WERI-Rb-1 (cell line): ENCODE results near the gene COL21A1.

Experiments
- DNase-seq: peaks from one replicate; pipeline ENCODE4 v3.0.0-alpha.2; 2020
- H3K27ac ChIP-seq: fragments of 250-450 bp; sonication (Bioruptor Pico); 2 replicates; pipeline ENCODE4 v1.5.1; 2020; ENCODE audit warnings: mild to moderate bottlenecking, moderate library complexity
- H3K27me3 ChIP-seq: fragments of 250-450 bp; sonication (Bioruptor Pico); 2 replicates; pipeline ENCODE4 v1.5.1; 2021; ENCODE audit warnings: mild to moderate bottlenecking, low read depth, moderate library complexity; ENCODE audit not compliant: insufficient read depth, severe bottlenecking
- H3K36me3 ChIP-seq: fragments of 250-450 bp; sonication (Bioruptor Pico); 2 replicates; pipeline ENCODE4 v1.5.1; 2020; ENCODE audit warnings: mild to moderate bottlenecking, moderate library complexity
- H3K4me3 ChIP-seq: 2 replicates; pipeline ENCODE4 v1.5.1; 2011; ENCODE audit warnings: low read depth, mild to moderate bottlenecking, control low read depth, low read length
- H3K9me3 ChIP-seq: fragments of 250-450 bp; sonication (Bioruptor Pico); 2 replicates; pipeline ENCODE4 v1.5.1; 2021; ENCODE audit warnings: mild to moderate bottlenecking, moderate library complexity; ENCODE audit not compliant: severe bottlenecking
- TF ChIP-seq, protein P1 (sequence below): IDR thresholded peaks from 2 replicates; pipeline ENCODE4 v1.5.1; 2011; ENCODE audit warnings: low read depth, mild to moderate bottlenecking, control low read depth, inconsistent platforms, low read length

Gene COL21A1

DNA sequence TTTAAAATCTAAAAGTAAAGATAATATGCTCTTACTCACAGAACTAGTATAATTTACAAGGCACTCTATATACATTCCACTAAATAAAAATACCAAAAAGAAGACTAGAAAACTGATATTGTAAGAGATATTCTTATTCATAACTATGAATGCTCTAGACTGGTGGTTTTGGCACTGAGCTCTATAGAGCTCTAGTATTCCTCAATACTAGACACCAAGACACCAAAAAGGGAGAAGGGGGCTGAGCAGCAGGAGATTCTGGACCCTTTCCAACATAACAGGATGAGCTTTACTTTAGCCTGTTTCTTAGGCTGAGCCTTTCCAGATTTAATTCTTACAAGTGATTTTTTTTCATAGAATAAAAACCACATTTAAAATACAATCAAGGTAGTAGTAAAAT lies 173.6 kb downstream of the COL21A1 start:
- Histone ChIP-seq H3K27ac (no peak overlapping the region), H3K36me3 (no peaks in the 10 kb centered on the region), H3K27me3 (no peaks in the 10 kb centered on the region), H3K4me3 (no peak overlapping the region), H3K9me3 (peaks cover 2% of the 10 kb centered on the region)
- TF ChIP-seq, protein P1, sequence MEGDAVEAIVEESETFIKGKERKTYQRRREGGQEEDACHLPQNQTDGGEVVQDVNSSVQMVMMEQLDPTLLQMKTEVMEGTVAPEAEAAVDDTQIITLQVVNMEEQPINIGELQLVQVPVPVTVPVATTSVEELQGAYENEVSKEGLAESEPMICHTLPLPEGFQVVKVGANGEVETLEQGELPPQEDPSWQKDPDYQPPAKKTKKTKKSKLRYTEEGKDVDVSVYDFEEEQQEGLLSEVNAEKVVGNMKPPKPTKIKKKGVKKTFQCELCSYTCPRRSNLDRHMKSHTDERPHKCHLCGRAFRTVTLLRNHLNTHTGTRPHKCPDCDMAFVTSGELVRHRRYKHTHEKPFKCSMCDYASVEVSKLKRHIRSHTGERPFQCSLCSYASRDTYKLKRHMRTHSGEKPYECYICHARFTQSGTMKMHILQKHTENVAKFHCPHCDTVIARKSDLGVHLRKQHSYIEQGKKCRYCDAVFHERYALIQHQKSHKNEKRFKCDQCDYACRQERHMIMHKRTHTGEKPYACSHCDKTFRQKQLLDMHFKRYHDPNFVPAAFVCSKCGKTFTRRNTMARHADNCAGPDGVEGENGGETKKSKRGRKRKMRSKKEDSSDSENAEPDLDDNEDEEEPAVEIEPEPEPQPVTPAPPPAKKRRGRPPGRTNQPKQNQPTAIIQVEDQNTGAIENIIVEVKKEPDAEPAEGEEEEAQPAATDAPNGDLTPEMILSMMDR, result no peak
- no peak for DNase-seq

- Histone ChIP-seq H3K36me3 (no peaks in the 10 kb centered on the region), H3K9me3 (peaks cover 2% of the 10 kb centered on the region), H3K27me3 (no peaks in the 10 kb centered on the region), H3K27ac (no peak overlapping the region), H3K4me3 (no peak overlapping the region)
- TF ChIP-seq, protein P1, result no peak
- no peak for DNase-seq
These were observed 174.1 kb downstream of the COL21A1 start for GRCh38 chr6:56073315-56073714.

- peaks cover 2% of the 10 kb centered on the region for H3K9me3 ChIP-seq
- H3K27ac ChIP-seq, result no peak overlapping the region
- H3K36me3 ChIP-seq, result no peaks in the 10 kb centered on the region
- H3K4me3 ChIP-seq, result no peak overlapping the region
- no peak for DNase-seq
- H3K27me3 ChIP-seq, result no peaks in the 10 kb centered on the region
- TF ChIP-seq, protein P1, result no peak
These were observed 174.5 kb downstream of the COL21A1 start for GRCh38 chr6:56072856-56073255.

DNA sequence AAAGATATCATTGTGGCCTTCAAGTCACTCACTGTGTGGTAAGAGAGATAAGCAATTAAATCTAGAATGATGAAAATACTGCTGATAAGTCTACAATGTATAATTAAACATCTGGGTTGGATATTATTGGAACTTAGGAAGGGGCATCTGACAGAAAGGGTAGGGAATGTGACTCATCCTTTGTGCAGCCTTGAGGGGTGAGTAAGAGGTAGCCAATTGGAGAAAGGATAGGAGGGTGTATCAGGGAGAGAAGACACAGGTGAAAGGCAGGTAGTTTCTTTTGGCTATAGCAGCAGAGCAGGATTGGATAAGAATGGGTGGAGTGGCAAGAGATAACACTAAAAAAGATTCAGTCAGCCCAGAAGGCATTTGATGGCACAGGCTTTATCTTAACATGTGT lies 182.0 kb downstream of the COL21A1 start:
- no peaks in the 10 kb centered on the region for H3K9me3 ChIP-seq
- TF ChIP-seq, protein P1, result no peak
- no peak overlapping the region for H3K4me3 ChIP-seq
- H3K27me3 ChIP-seq, result no peaks in the 10 kb centered on the region
- H3K36me3 ChIP-seq, result no peaks in the 10 kb centered on the region
- no peak overlapping the region for H3K27ac ChIP-seq
- DNase-seq, result no peak

DNA sequence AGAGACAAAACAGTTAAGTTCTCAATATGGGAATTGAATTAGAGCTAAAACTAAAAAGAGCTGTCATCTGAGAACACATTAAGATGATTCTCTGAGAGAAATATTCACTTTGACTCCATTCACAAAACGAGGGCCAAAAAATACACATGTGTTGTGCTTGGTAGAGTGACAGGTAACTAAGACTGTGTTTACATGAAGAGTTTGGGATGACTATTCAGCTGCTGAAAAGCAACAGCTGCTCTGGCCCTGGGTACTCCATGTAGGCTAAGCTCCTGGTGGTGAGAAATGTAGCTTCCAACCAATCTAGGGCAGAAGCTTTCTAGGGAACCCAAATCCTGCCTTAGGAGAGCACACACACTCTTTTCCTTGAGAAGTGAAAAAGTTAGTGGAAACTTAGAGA lies 184.5 kb downstream of the COL21A1 start:
- H3K27me3 ChIP-seq, result no peaks in the 10 kb centered on the region
- H3K9me3 ChIP-seq, result no peaks in the 10 kb centered on the region

GRCh38 chr6:56058636-56059035 lies 188.7 kb downstream of the COL21A1 start:
- TF ChIP-seq, protein P1, result no peak
- H3K4me3 ChIP-seq, result no peak overlapping the region
- H3K9me3 ChIP-seq, result no peaks in the 10 kb centered on the region
- no peaks in the 10 kb centered on the region for H3K27me3 ChIP-seq
- no peak for DNase-seq
- no peak overlapping the region for H3K27ac ChIP-seq
- H3K36me3 ChIP-seq, result no peaks in the 10 kb centered on the region

More for the DNA sequence above, 184.5 kb downstream of the COL21A1 start:
- H3K4me3 ChIP-seq, result no peak overlapping the region
- H3K36me3 ChIP-seq, result no peaks in the 10 kb centered on the region
- TF ChIP-seq, protein P1, result no peak
- H3K27ac ChIP-seq, result no peak overlapping the region
- DNase-seq, result no peak
